HepG2 (cell line): ENCODE results near the gene ZNF628. TPM values are rescaled to one million over a fixed set of nuclear protein-coding genes. Genes with fewer than 3 reads are reported as not detected.

Experiments used
- ATF2 ChIP-seq: sonication (generic); formaldehyde crosslinking; IDR thresholded peaks from 2 replicates; pipeline ENCODE4 v1.4.0; 2020; ENCODE audit warnings: missing genetic modification reagents
- CEBPB ChIP-seq: IDR thresholded peaks from 2 replicates; pipeline ENCODE4 v1.6.1; 2011; ENCODE audit warnings: low read depth, low read length, improper control_type of control experiment, borderline replicate concordance
- DBP ChIP-seq: sonication (generic); formaldehyde crosslinking; IDR thresholded peaks from 2 replicates; pipeline ENCODE4 v1.4.0; 2020; ENCODE audit warnings: missing genetic modification reagents; ENCODE audit errors: not compliant biosample characterization
- FOXA1 ChIP-seq, 2 experiments: fragments of 450-650 bp in 1 of 2; sonication (generic) in 1 of 2; formaldehyde crosslinking in 1 of 2; IDR thresholded peaks; 2 replicates each; pipeline versions ENCODE4 v1.4.0 to v1.6.1; 2016 to 2020; ENCODE audit warnings: missing genetic modification reagents in 1 of 2
- IKZF5 ChIP-seq: IDR thresholded peaks from 2 replicates; pipeline ENCODE4 v1.6.1; 2018; ENCODE audit warnings: missing genetic modification reagents, mild to moderate bottlenecking, missing compliant biosample characterization
- ISL2 ChIP-seq: sonication (generic); formaldehyde crosslinking; IDR thresholded peaks from 2 replicates; pipeline ENCODE4 v1.5.0; 2020; ENCODE audit warnings: missing genetic modification reagents
- KMT2B ChIP-seq: IDR thresholded peaks from 2 replicates; pipeline ENCODE4 v1.6.1; 2016; ENCODE audit warnings: missing genetic modification reagents, missing compliant biosample characterization
- MBNL3 ChIP-seq: fragments of 250-450 bp; sonication (Bioruptor Pico); conservative IDR thresholded peaks from 2 replicates; pipeline ENCODE4 v1.8.0; 2022; ENCODE audit warnings: mild to moderate bottlenecking, inconsistent platforms
- MXI1 ChIP-seq: IDR thresholded peaks from 3 replicates; pipeline ENCODE4 v1.6.1; 2012; ENCODE audit warnings: low read depth, low read length, inconsistent platforms, borderline replicate concordance
- MYNN ChIP-seq: sonication (generic); formaldehyde crosslinking; IDR thresholded peaks from 2 replicates; pipeline ENCODE4 v1.4.0; 2020; ENCODE audit warnings: mild to moderate bottlenecking, low read depth, missing genetic modification reagents
- NFYB ChIP-seq: sonication (generic); formaldehyde crosslinking; IDR thresholded peaks from 2 replicates; pipeline ENCODE4 v1.4.0; 2020; ENCODE audit warnings: missing genetic modification reagents
- TERF1 ChIP-seq: sonication (generic); formaldehyde crosslinking; IDR thresholded peaks from 2 replicates; pipeline ENCODE4 v1.8.0; 2022; ENCODE audit warnings: mild to moderate bottlenecking, missing genetic modification reagents, moderate library complexity
- ZNF230 ChIP-seq: sonication (generic); formaldehyde crosslinking; IDR thresholded peaks from 2 replicates; pipeline ENCODE4 v1.4.0; 2020; ENCODE audit warnings: mild to moderate bottlenecking, missing genetic modification reagents
- ZNF256 ChIP-seq: sonication (generic); formaldehyde crosslinking; conservative IDR thresholded peaks from 2 replicates; pipeline ENCODE4 v1.4.0; 2020; ENCODE audit warnings: missing genetic modification reagents
- polyA plus RNA-seq, 8 experiments: library from polyadenylated mRNA; depleted of rRNA in 3 of 8; stranded (reverse) in 7 of 8; unstranded in 1 of 8; fragments of >200 nt; fragmentation: Illumina TruSeq in 4 of 8; extraction: Trizol in 4 of 8; gene quantifications; 2 replicates each; pipeline versions ENCODE4 v1.2.1 to v1.2.3, GENCODE V29; 2011 to 2016; ENCODE audit warnings: low read depth in 4 of 8, missing spikeins in 1 of 8, mixed read lengths in 1 of 8; ENCODE audit not compliant: insufficient read depth in 1 of 8
- total RNA-seq, 5 experiments: library from RNA; depleted of rRNA; stranded (reverse); fragments of >200 nt; fragmentation: Illumina TruSeq; extraction: Trizol; gene quantifications; 2 replicates each; pipeline ENCODE4 v1.2.3, GENCODE V29; 2016; ENCODE audit warnings: low read depth in 1 of 5
- TF ChIP-seq, protein P1 (sequence below), 2 experiments: sonication (generic) in 1 of 2; formaldehyde crosslinking in 1 of 2; IDR thresholded peaks; 2 replicates each; pipeline versions ENCODE4 v1.4.0 to v1.6.1; 2016 to 2020; ENCODE audit warnings: borderline replicate concordance in 1 of 2, low read depth in 1 of 2, mild to moderate bottlenecking in 1 of 2, missing genetic modification reagents in 1 of 2
- TF ChIP-seq, protein P2 (sequence below): IDR thresholded peaks from 2 replicates; pipeline ENCODE4 v1.6.1; 2016; ENCODE audit warnings: missing biosample characterization, missing genetic modification reagents, low read depth

ZNF628 gene
- total and polyA plus RNA-seq, 2 of the 13 experiments (the other 11 are each of a cell fraction or from before 2014, with no cell fraction given), result 0.54 to 1.2 TPM

DNA sequence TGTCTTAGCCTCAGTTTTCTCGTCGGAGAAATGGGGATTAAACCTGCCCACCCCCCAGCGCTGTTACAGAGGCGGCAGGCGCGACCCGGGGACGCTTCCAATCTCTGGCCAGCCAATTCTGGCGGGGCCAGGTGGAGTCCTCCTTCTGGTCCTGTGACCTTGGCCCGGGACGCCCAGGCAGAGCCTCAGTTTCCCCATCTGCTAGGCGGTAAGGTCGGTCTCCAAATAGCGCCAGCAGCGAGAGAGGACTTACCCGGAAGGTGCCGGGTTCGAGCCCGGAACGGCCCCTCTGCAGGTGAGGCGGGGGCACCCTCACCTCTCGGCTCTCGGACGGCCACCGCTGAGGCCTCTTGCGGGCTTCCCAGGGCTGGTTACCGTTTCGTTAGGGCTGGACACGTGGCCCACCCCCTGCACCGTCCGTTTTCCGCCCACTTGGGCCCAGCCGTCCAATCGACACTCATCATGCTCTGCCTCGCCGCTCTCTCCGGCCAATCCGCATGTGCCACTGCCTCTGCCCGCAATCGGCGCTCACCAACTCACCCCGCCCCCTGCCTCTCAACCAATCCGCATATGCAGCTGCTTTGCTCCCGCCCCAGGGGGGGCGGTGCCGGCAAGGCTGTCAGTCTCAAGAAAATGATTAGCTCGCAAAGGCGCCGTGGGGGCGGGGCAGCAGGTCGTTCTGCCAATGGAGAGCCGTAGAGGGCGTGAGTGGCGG, 15.0 kb upstream of the ZNF628 start, which contains the start of gene ISOC2 (continued):
- TF ChIP-seq DBP (CRISPR knock-in tag), result peak; percentile 15
- peak; percentile 93; the same call in 2 of the 3 replicates for TF ChIP-seq MXI1
- no peak for TF ChIP-seq MYNN (CRISPR knock-in tag)
- peak; percentile 50; the same call in 1 of the 2 replicates for TF ChIP-seq ATF2
- TF ChIP-seq ZNF230 (CRISPR knock-in tag), result peak; percentile 68; the same call in 1 of the 2 replicates
- no peak for TF ChIP-seq MBNL3 (CRISPR knock-in tag)
- TF ChIP-seq TERF1 (CRISPR knock-in tag), result no peak
- peak; percentile 97 for TF ChIP-seq NFYB (CRISPR knock-in tag)
- peak; percentile 80; the same call in 1 of the 2 replicates for TF ChIP-seq ZNF256 (CRISPR knock-in tag)
- TF ChIP-seq FOXA1 (IDR thresholded peaks at IDR 0.05), result no peak
- 0 out of 2 replicates have a peak, but pooled peaks have one; percentile 14 for TF ChIP-seq FOXA1 (CRISPR knock-in tag; IDR thresholded peaks at IDR 0.05)
- TF ChIP-seq, protein P1, sequence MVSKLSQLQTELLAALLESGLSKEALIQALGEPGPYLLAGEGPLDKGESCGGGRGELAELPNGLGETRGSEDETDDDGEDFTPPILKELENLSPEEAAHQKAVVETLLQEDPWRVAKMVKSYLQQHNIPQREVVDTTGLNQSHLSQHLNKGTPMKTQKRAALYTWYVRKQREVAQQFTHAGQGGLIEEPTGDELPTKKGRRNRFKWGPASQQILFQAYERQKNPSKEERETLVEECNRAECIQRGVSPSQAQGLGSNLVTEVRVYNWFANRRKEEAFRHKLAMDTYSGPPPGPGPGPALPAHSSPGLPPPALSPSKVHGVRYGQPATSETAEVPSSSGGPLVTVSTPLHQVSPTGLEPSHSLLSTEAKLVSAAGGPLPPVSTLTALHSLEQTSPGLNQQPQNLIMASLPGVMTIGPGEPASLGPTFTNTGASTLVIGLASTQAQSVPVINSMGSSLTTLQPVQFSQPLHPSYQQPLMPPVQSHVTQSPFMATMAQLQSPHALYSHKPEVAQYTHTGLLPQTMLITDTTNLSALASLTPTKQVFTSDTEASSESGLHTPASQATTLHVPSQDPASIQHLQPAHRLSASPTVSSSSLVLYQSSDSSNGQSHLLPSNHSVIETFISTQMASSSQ (IDR thresholded peaks at IDR 0.05; ENCODE audit: low read depth), result peak; percentile 60; the same call in 1 of the 2 replicates
- TF ChIP-seq, protein P1 (CRISPR knock-in tag; IDR thresholded peaks at IDR 0.05; ENCODE audit: borderline replicate concordance), result peak; percentile 64; the same call in 1 of the 2 replicates
- TF ChIP-seq KMT2B (CRISPR knock-in tag), result no peak; the same call in 1 of the 2 replicates
- TF ChIP-seq IKZF5, result peak; percentile 51; the same call in 1 of the 2 replicates
- no peak for TF ChIP-seq ISL2
- no peak for TF ChIP-seq CEBPB
- TF ChIP-seq, protein P2, sequence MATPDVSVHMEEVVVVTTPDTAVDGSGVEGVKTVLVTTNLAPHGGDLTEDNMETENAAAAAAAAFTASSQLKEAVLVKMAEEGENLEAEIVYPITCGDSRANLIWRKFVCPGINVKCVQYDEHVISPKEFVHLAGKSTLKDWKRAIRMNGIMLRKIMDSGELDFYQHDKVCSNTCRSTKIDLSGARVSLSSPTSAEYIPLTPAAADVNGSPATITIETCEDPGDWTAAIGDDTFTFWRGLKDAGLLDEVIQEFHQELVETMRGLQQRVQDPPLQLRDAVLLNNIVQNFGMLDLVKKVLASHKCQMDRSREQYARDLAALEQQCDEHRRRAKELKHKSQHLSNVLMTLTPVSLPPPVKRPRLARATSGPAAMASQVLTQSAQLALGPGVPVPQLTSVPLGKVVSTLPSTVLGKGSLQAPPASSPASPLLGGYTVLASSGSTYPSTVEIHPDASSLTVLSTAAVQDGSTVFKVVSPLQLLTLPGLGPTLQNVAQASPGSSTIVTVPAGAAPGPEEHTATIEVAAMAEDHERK (CRISPR knock-in tag), result no peak
